Heart right ventricle (tissue), 16 donors: ENCODE results near the gene TSR1. TPM values are rescaled to one million over a fixed set of nuclear protein-coding genes. Genes with fewer than 3 reads are reported as not detected.

Source experiments
- ATAC-seq, 8 donors: fragments of 200-7000 bp; cut with Tn5 transposase; one replicate each; pipeline ENCODE4 v1.9.1; 2020; ENCODE audit warnings: mild to moderate bottlenecking in 8 of 8, moderate library complexity in 8 of 8, moderate number of reproducible peaks in 1 of 8
- DNase-seq, 2 donors: peaks; one replicate each; pipeline ENCODE4 v3.0.0-alpha.2; 2020
- H3K27ac ChIP-seq, 10 donors: fragments of 200-600 bp; sonication (generic) in 2 of 10; one replicate each; pipeline versions ENCODE4 v1.5.0 to v1.8.0; 2020 to 2022; ENCODE audit warnings: mild to moderate bottlenecking in 3 of 10
- H3K27me3 ChIP-seq, 7 donors: fragments of 200-600 bp; one replicate each; pipeline ENCODE4 v1.8.0; 2021 to 2022; ENCODE audit warnings: mild to moderate bottlenecking in 2 of 7
- H3K36me3 ChIP-seq, 9 donors: fragments of 200-600 bp; sonication (generic) in 1 of 9; one replicate each; pipeline versions ENCODE4 v1.5.0 to v1.8.0; 2020 to 2022; ENCODE audit warnings: mild to moderate bottlenecking in 2 of 9
- H3K4me1 ChIP-seq, 9 donors: fragments of 200-600 bp; sonication (generic) in 1 of 9; one replicate each; pipeline versions ENCODE4 v1.5.0 to v1.8.0; 2020 to 2022; ENCODE audit warnings: mild to moderate bottlenecking in 4 of 9
- H3K4me3 ChIP-seq, 10 donors: fragments of 200-600 bp; sonication (generic) in 2 of 10; one replicate each; pipeline versions ENCODE4 v1.5.0 to v1.8.0; 2020 to 2022; ENCODE audit warnings: mild to moderate bottlenecking in 7 of 10, moderate library complexity in 2 of 10
- H3K9me3 ChIP-seq, 11 donors: fragments of 200-600 bp in 10 of 11; sonication (generic) in 2 of 11; one replicate each; pipeline versions ENCODE4 v1.5.0 to v1.8.0; 2013 to 2022; ENCODE audit warnings: mild to moderate bottlenecking in 2 of 11, control low read depth in 1 of 11, moderate library complexity in 1 of 11
- WGBS, 2 donors: extraction: QIAGEN DNeasy Blood & Tissue Kit; methylation state at CpG; one replicate each; pipeline ENCODE4 v1.1.7; 2013; ENCODE audit warnings: inconsistent platforms in 1 of 2; 5-methylcytosine and 5-hydroxymethylcytosine counted together
- intact Hi-C, 10 donors: fragments of 100-400 bp; cut with DNase I; formaldehyde crosslinking; loops; one replicate each; pipeline versions ENCODE4 v1.11.1 to v1.14.2; 2022
- polyA plus RNA-seq, 2 donors: library from polyadenylated mRNA; stranded (reverse); fragments of 200-250 nt; gene quantifications; one replicate each; pipeline ENCODE4 v1.2.3, GENCODE V29; 2013
- total RNA-seq, 10 donors: library from RNA; stranded (reverse); fragmentation: NEBNext Ultra II Directional in 3 of 10; extraction: Animal tissue kit (Norgen Biotek cat#: 25700) in 3 of 10; gene quantifications; one replicate each; pipeline versions ENCODE4 v1.2.1 to v1.2.4, GENCODE V29; 2021 to 2023
- TF ChIP-seq, protein P1 (sequence below), 9 donors: fragments of 200-600 bp; sonication (generic) in 2 of 9; IDR thresholded peaks; one replicate each; pipeline versions ENCODE4 v1.5.0 to v1.8.0; 2021 to 2022; ENCODE audit warnings: antibody characterized with exemption in 9 of 9, mild to moderate bottlenecking in 5 of 9, moderate library complexity in 1 of 9
- donor health status: Arrhythmogenic right ventricular cardiomyopathy.
- donor health status: ischemic (EF 13 %, LVEDD 7.1; RV severe dilation, severe dysfunction).
- donor health status: healthy with polysubstance abuse.
- donor health status: DM: no; HTN: yes; CAD: no.
- donor health status: DM: no; HTN: no; CAD: no.
- donor health status: ischemic (EF 25% LVEDD 6.9; RV normal size, moderate dysfunction).
- donor health status: ischemic (EF 25% LVEDD 5.7; RV mildly dilated, moderate dysfunction).
- donor health status: healthy.
- donor health status: DM: yes; HTN: yes; CAD: no.
- donor health status: Ischemic cardiomyopathy.
- donor health status: ischemic (EF 35%, LVEDD 5.7; RV mildly dilated, moderate dysfunction).
- donor health status: nonischemic (EF 11% LVEDD 7.7; RV severe dilation, severe dysfunction).
- donor health status: DM: yes; HTN: yes; CAD: no.
- donor health status: PGD.
- donor health status: ischemic (EF 29% LVEDD 5.4; RV normal size, mild dysfunction).
- donor health status: nonischemic (EF 23%, LVEDD 6.1; RV moderate dilation, normal function).

The TSR1 gene
- total and polyA plus RNA-seq, 12 donors, result 12.8 to 30.5 (median 22.5) TPM

DNA sequence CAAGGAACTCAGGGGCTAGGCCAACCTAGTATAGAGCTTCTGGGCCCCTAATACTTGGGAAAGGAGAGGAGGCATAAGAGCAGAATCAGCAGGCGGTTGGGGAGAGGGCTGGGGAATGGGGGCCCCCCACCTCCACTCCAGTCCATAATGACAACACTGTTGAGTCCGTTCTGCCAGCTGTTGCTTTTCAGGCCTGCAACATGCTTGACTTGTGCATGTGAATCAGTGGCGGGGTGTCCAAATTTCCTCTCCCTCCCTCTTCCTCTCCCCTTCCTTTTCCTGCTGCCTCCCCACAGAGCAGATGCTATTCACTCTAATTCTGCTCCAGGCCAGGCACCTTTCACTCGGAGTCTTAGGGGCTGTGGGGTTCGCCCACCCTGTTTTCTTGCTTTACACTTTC, 32.8 kb upstream of the TSR1 start:
- intact Hi-C loops, result loop anchor here in 2 of 10 donors (10.0 kb wide), 1 partner anchor 46 kb away; no protein-coding TSS in a partner anchor
- 69 to 76% methylated on average over 5 of the region's 5 CpGs for WGBS, 2 donors
- Histone ChIP-seq H3K27me3 (no peaks in the 10 kb centered on the region), H3K9me3 (no peaks in the 10 kb centered on the region), H3K27ac (peak overlapping the region in 1 of 10 donors; percentile 37), H3K36me3 (peaks cover 0 to 69% (median 0%) of the 10 kb centered on the region in 9 donors), H3K4me1 (peaks cover 14 to 41% (median 30%) of the 10 kb centered on the region in 9 donors), H3K4me3 (no peak overlapping the region)
- TF ChIP-seq, protein P1, sequence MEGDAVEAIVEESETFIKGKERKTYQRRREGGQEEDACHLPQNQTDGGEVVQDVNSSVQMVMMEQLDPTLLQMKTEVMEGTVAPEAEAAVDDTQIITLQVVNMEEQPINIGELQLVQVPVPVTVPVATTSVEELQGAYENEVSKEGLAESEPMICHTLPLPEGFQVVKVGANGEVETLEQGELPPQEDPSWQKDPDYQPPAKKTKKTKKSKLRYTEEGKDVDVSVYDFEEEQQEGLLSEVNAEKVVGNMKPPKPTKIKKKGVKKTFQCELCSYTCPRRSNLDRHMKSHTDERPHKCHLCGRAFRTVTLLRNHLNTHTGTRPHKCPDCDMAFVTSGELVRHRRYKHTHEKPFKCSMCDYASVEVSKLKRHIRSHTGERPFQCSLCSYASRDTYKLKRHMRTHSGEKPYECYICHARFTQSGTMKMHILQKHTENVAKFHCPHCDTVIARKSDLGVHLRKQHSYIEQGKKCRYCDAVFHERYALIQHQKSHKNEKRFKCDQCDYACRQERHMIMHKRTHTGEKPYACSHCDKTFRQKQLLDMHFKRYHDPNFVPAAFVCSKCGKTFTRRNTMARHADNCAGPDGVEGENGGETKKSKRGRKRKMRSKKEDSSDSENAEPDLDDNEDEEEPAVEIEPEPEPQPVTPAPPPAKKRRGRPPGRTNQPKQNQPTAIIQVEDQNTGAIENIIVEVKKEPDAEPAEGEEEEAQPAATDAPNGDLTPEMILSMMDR (IDR thresholded peaks at IDR 0.05), result no peak
- no peak for DNase-seq
- no peak for ATAC-seq

GRCh38 chr17:2368359-2368758, 32.1 kb upstream of the TSR1 start:
- H3K27ac ChIP-seq, result peak overlapping the region in 4 of 10 donors; percentile 22 to 44 (median 30)
- no peaks in the 10 kb centered on the region for H3K27me3 ChIP-seq
- H3K4me3 ChIP-seq, result no peak overlapping the region
- intact Hi-C loops, result loop anchor here in 2 of 10 donors (10.0 kb wide), 1 partner anchor 46 kb away; no protein-coding TSS in a partner anchor
- peaks cover 0 to 69% (median 0%) of the 10 kb centered on the region in 9 donors for H3K36me3 ChIP-seq
- DNase-seq (no peak), ATAC-seq (peak; percentile 13 to 64 (median 42))
- no peaks in the 10 kb centered on the region for H3K9me3 ChIP-seq
- peaks cover 20 to 48% (median 36%) of the 10 kb centered on the region in 9 donors for H3K4me1 ChIP-seq
- 54 to 59% methylated on average over 8 of the region's 8 CpGs for WGBS, 2 donors
- TF ChIP-seq, protein P1 (IDR thresholded peaks at IDR 0.05), result no peak

DNA sequence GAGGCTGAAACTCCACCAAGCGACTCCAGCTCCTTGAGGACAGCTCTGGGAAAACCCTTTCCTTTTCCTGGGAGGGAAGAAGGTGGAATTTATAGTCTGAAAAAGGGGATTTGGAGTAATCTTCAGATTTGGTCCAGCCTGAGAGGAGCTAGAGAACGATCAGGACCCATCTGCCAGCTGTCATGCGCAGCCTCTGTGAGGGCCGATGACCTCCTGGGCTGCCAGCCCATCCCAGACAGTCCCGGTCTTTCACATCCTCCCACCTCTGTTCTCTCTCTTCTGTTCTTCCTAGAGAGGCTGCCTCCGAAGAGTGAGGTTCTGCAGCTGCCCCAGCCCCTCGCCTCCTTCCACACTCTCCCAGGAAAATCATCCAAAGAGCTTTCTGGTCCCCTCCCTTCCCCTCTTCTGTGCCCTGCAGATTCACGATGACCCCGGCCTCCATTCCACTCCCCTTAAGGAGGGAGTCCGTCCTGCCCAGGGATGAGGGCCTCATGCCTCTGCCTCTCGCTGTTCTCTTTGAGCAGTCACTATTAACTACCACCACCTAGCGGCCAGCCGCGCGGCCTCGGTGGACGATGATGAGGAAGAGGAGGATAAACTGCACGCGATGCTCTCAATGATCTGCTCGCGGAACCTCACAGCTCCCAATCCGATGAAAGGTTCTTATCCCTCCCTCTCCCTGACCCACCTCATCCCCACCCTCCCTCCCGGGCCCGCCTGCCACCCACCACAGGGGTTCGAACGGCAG, 30.7 kb upstream of the TSR1 start:
- intact Hi-C loops, result loop anchor here in 2 of 10 donors (10.0 kb wide), 1 partner anchor 48 kb away; no protein-coding TSS in a partner anchor
- no peaks in the 10 kb centered on the region for H3K9me3 ChIP-seq
- 89 to 90% methylated on average over 26 of the region's 26 CpGs for WGBS, 2 donors
- peaks cover 0 to 65% (median 5%) of the 10 kb centered on the region in 9 donors for H3K36me3 ChIP-seq
- H3K4me1 ChIP-seq, result peaks cover 20 to 50% (median 39%) of the 10 kb centered on the region in 9 donors
- no peak for DNase-seq
- no peaks in the 10 kb centered on the region for H3K27me3 ChIP-seq
- no peak overlapping the region for H3K4me3 ChIP-seq
- no peak overlapping the region for H3K27ac ChIP-seq
- TF ChIP-seq, protein P1 (IDR thresholded peaks at IDR 0.05), result no peak
- no peak for ATAC-seq

DNA sequence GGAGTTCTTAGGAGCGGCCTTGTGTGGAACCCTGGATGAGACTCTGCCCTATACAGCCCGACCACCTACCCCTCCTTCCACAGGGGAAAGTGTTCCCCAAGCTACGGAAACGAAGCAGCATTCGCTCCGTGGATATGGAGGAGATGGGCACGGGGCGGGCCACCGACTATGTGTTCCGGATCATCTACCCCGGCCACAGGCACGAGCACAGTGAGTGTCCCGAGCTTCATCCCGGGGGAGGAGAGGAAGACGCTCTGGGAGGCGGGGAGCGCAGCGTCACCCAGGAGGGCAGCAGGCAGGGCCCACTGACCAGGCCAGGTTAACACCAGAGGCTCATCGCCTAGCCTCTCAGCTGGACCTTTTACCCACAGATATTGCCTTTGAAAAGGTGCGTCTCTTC, 28.9 kb upstream of the TSR1 start:
- Histone ChIP-seq H3K27ac (peak overlapping the region in 1 of 10 donors; percentile 53), H3K4me3 (no peak overlapping the region), H3K9me3 (no peaks in the 10 kb centered on the region), H3K27me3 (no peaks in the 10 kb centered on the region), H3K36me3 (peaks cover 0 to 63% (median 5%) of the 10 kb centered on the region in 9 donors), H3K4me1 (peaks cover 20 to 50% (median 39%) of the 10 kb centered on the region in 9 donors)
- no peak for ATAC-seq
- no peak for DNase-seq
- TF ChIP-seq, protein P1 (IDR thresholded peaks at IDR 0.05), result no peak
- intact Hi-C loops, result loop anchor here in 2 of 10 donors (10.0 kb wide), 1 partner anchor 50 kb away; no protein-coding TSS in a partner anchor
- 95 to 97% methylated on average over 20 of the region's 20 CpGs for WGBS, 2 donors
